NCI-H345 treated with DMSO at 0.1 percent for 48 hours (cell line): Measurements from ENCODE around the gene GLP1R.

Source experiments
- DNase-seq: peaks from one replicate; lab custom pipeline; 2025; ENCODE audit not compliant: unreplicated experiment; lab: John Stamatoyannopoulos, UW

The GLP1R gene

DNA sequence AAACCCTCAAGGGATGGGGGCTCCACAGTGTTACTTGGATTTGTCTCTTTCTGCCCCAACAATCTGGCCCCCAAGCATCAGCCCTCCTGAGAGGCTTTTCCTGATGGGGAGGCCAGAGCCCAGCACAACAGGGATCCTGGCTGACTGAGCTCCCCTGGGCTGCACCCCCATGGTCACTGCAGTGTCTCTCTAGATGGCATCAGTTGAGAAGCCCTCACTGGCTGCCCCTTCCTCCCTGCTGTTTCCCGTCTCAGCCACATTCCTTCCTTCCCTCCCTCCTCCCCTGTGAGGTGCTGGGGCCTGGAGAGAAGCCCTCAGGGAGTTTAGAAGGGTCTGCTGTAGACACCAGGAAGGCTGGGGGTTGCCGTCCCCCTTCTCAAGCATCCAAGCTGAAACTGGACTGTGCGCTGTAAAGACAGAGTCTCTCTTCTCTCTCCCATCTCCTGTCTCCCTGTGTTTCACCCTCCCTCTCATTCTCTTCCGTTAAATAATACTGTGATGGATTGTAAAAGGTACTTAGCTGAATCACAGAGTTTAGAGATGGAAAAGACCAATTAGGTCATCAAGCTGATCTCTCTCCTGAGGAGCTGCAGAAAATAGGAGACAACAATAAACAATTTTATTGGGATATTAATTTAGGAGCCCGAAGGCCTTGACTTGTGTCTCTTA, 36.7 kb downstream of the GLP1R start:
- no peak for DNase-seq

GRCh38 chr6:39086294-39086693, 37.7 kb downstream of the GLP1R start:
- DNase-seq = no peak

GRCh38 chr6:39086711-39087110, 38.1 kb downstream of the GLP1R start:
- DNase-seq = no peak

DNA sequence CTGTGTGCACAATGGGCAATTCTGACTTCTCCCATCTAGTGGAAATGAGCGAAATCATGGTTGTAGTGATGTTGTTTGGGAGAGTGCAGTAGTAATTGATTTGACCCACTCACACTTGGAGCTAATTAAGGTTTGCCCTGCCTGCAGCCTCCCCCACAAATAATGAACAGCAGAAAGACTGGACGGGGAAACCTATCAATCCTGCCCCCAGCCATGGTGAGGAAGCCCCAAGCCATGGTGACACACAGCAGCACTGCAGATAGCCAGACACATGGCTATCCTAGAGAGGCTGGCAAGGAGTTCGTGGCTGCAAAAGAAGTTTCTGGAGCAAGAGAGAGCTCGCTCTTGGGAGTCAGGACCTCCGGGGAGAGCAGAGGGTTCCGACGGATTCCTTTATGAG, 38.6 kb downstream of the GLP1R start:
- no peak for DNase-seq

DNA sequence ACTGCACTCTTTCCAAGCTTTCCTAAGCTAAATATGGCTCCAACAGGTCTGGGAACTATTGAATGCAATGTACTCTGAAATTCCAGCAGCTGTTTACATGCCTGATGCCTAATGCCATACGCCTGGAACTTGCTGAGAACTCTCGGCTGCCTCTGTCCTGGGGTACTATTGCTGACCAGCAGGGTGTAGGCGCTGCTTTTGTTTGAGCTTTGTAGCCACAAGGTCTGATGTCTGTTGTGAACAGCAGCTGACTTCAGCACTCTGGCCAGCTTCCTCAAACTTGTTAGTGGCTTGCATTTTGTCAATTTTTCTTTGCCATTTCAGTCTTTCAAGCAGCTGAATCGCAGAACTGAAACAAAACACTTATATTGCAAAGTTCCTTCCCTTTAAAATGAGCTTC, 39.8 kb downstream of the GLP1R start:
- DNase-seq = no peak

- no peak for DNase-seq
Measured at GRCh38 chr6:39090036-39090435, 41.5 kb downstream of the GLP1R start.

DNA sequence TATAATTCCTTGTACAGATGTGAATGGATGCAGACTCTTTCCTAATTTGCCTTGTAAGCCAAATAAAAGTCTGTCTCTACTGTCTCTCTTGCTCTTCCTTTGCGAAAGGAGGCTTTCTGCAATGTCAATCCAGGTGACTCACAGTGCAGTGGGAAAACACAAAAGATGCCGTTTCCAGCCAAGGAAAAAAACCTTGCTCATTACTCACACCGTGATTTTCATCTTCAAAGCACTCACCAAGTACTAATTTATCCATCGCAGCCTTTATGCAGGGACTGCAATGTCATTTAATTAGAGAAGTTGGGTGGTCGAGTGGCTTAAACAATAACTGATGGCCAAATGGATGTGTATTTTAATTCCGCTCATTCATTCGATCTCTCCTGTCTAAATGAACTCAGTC, 42.6 kb downstream of the GLP1R start:
- DNase-seq = no peak

DNA sequence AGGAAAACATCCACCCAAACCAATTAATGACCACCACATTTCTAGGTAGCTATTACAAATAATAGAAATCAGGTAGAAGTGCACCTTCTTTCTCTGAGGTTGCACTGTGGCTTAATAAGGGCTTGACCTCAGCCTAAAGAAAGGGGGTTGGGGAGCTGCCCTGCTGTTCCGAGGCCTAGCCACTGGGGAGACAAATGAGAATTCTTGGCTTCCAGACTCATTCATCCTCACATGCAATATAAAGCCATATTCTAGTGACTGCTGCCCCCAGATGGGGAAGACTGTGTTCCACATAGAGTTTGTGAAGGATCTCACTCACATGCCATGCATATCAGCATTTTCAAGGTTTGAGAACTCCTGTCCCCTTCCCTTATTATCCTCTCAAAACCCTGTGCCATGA, 43.5 kb downstream of the GLP1R start:
- DNase-seq = no peak

DNA sequence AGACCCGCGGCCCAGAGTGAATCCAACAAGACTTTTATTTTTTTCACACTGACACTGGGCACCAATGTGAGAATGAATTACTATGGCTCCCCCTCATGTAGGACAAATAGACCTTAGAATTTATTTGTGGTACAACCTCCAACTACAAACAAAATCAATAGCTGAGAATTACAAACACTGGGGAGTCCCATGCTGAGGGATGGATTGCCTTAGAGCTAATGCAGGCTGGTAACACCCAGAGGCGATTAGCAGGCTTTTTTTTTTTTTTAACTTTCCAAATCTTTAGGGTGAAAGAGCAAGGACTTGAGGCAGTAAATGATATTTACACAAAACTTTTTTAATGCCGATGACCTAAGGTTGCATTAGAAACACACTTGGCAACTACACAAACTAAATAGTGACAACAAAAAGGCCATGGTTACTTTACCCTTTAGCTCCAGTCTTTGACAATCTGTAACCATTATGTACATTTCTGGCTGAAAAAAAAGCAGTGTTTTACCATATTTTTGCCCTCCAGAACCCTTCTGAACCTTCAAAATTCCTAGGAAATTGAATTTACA, 44.6 kb downstream of the GLP1R start:
- no peak for DNase-seq

GRCh38 chr6:39095578-39095977, 47.0 kb downstream of the GLP1R start:
- DNase-seq = no peak

DNA sequence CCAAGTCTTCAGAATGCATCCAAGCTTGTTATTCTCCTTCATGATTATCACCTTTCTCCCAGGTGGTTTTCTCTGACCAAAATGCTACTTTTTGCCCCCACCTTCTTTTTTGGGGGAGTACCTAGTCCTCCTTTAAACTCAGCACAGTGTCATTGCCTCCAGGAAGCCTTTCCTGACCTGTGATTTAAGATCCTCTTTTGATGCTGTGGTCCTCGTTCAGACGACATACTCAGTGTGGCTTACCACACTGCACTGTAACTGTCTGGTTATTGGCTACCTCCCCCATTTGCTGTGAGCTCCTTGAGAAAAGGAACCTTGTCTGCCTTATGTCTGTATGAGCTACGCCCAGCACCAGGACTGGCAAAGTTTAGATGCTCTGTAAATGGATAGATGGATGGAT, 51.8 kb downstream of the GLP1R start:
- no peak for DNase-seq

- no peak for DNase-seq
Measured at GRCh38 chr6:39102071-39102820, 53.7 kb downstream of the GLP1R start.

- no peak for DNase-seq
Measured at GRCh38 chr6:39102821-39103136, 54.2 kb downstream of the GLP1R start.

DNA sequence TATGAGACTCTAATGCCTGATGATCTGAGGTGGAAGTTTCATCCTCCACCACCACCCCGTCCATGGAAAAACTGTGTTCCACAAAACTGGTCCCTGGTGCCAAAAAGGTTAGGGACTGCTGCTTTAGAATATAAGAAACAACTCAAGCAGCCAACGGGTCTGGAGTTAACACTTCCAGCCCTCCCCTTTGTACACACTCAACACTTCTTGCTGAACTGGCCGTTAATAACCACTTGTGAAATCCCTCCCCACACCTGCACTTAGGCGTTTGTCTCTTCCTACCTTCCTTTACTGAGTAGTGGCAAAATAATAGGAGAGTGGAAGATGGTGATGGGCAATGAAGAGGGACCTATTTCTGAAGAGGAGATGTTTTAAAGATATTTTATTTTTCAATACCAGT, 55.9 kb downstream of the GLP1R start:
- DNase-seq = no peak

DNA sequence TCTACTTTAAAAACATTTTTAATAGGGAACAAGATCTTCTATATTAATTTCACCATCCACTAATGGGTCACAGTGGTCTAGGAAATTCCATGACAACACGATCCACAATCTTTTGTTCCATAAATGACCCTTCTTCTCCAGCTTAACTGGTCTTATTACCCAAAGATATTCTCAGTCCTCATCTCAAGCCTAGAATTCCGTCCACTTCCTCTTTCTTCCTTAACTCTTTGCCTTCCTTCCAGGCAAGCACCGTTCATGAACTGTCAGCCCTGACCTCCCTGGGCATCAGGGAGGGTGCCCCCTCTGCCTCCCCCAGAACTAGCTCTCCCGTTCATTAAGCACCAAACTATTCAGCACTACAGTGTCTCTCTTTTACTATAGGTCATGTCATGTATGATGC, 58.5 kb downstream of the GLP1R start:
- DNase-seq = no peak

GRCh38 chr6:39107641-39108040, 59.1 kb downstream of the GLP1R start:
- DNase-seq = no peak

DNA sequence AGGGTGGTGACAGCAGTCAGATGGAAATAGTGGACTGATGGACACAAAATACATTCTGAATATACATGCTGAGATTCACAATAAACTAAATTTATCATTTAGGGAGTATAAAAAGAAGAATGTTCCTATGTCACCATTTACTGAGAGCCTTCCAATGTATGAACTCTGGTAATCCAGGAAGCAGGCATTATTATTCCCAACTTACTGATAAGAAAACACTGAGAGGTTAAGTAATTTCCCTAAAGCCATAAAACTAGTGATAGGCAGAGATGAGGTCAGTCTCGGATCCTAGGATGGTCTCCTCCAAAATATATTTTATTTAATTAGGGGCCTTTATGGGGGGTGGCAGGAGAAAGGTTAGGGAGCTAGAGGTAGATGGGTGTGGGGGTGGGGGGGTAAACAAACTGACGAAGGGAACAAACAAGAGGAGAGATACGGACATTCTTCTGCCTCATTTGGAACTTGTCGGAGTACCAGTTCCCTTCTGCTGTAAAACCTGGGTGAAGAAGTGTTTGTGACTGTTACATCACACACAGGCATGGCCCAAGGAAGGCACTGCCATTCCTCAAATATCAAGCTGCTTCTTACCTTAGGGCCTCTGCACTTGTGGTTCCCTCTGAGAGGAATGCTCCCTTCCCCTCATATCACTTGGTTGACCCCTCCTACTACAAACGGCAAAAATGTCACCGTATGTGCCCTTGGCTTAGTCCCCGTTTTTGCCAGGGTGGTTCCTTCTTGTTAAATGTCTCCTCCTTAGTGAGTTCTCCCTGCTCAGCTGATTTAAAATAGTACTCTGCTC, 59.7 kb downstream of the GLP1R start:
- no peak for DNase-seq

DNA sequence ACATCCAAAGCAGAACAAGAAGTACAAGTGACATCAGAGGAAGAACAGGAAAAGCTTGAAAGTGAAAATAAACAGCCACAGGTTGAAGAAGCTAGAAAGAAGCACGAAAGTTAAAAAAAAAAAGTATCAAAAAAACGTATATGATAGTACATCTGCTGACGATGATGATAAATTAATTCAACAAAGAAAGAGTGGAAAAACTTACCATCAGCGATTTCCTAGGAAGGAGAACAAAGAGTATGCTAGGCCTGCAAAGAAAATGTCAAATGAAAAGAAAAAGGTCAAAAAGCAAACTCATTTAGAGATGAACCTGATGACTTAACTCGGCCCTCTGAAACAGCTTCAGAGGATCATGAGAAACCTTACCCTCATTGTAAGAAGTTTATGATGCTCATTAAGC, 62.7 kb downstream of the GLP1R start:
- DNase-seq = no peak

DNA sequence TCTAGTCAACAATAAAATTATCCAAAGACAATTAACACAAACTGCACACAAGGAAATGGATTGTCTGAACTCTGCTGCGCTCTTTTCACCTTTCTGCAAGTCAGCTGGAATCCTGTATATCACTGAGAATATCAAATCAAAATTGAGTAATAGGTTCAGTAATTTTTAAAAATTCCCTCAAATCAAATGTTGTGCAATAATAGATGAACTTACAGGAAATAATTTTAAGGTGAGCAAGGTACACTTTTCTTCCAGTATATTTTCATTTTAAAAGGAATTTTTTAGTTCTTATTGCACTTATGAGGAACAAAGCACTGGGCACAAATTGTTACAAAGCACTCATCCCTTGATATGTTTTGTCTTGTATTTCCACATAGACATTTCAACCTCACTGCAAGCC, 65.2 kb downstream of the GLP1R start:
- no peak for DNase-seq

DNA sequence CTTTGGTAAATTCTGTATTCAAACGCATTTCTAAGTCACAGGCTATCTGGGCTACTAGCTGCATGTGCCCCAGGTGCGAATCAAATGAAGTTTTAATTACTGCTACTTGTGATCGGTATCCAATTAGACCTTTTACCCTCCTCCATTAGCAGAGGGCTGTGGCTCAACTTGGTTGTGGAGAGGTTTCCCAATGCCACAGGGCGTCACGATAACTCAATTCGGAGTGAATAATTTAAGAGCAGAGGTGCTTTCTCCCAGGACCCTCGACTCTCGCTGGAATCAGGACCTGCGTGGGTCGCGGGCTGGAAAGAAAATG, 65.8 kb downstream of the GLP1R start:
- no peak for DNase-seq

DNA sequence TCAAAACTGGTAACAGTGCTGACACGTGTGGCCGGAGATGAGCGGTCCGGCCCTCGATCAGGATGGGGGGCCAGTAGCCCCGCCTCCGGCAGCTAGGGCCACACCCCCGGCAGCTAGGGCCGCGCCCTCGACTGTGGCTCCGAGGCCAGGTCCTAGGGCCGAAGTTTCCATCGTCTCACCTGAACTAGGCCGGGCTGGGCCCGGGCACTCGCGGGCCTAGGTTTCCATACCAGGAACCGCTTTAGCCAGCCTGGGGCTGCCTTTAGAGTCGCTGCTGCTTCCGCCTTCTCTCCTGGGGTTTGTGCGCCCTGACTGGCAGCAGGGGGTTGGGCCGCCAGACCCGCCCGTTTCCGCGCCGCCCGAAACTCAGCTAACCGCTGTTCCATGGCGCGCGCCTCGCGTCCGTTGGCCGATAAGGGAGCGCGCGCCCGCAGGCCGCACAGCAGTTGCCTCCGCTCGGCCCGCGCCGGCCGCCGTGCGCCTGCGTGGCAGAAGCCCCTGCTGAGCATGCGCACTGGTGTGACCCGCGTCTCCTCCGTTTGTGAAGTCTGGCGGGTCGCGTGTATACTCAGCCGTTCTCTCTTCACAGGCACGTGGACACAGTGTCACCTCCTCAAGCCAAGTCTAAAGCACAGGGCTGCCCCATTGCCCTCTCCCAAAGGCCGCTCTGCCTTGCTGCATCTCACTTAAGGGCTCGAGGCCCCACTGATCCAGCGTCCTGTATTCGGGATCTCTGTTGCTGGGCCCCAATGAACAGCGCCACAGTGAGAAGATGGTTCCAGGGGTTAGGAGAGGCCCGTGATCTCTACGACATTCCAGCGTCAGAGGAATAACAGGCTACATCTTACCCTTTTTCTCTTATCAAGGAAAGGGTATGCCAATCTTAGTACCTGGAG, 66.4 kb downstream of the GLP1R start, which contains the start of gene SAYSD1:
Gene SAYSD1, minus strand, starts transcription at position 483 of the 896 bp plus-strand sequence. Its CDS starts 97 bp downstream, at position 386.
- DNase-seq = peak; percentile 91
